GM08714 (cell line): ENCODE measurements around the gene CRYBB3.
"Not testable (repeated sequence)": the region's sequence is repeated elsewhere in the genome, so short reads cannot be mapped to it uniquely, and the experiment has no call there.

Experiments used
- H3K4me3 ChIP-seq: fragments of 200-500 bp; sonication (Bioruptor generic); 2 replicates; pipeline ENCODE4 v1.5.1; 2014; ENCODE audit warnings: mild to moderate bottlenecking, low read length, inconsistent platforms
- ZNF274 ChIP-seq: IDR thresholded peaks from 2 replicates; pipeline ENCODE4 v1.6.1; 2012; ENCODE audit warnings: mild to moderate bottlenecking, low read depth, low read length

CRYBB3 gene

GRCh38 chr22:25183949-25184619 lies 15.6 kb upstream of the CRYBB3 start:
- TF ChIP-seq ZNF274: no peak

GRCh38 chr22:25186140-25186539 lies 13.5 kb upstream of the CRYBB3 start:
- no peak overlapping the region for H3K4me3 ChIP-seq
- no peak for TF ChIP-seq ZNF274

More at GRCh38 chr22:25183949-25184619, 15.6 kb upstream of the CRYBB3 start:
- no peak overlapping the region for H3K4me3 ChIP-seq

GRCh38 chr22:25187469-25187868 lies 12.2 kb upstream of the CRYBB3 start:
- TF ChIP-seq ZNF274: no peak
- H3K4me3 ChIP-seq: no peak overlapping the region

GRCh38 chr22:25192406-25192805 lies 7.3 kb upstream of the CRYBB3 start:
- TF ChIP-seq ZNF274: no peak
- H3K4me3 ChIP-seq: no peak overlapping the region

- TF ChIP-seq ZNF274: no peak
- no peak overlapping the region for H3K4me3 ChIP-seq
Measured at GRCh38 chr22:25193130-25193529, 6.5 kb upstream of the CRYBB3 start.

GRCh38 chr22:25193548-25193947 lies 6.1 kb upstream of the CRYBB3 start:
- TF ChIP-seq ZNF274: no peak
- H3K4me3 ChIP-seq: no peak overlapping the region

- TF ChIP-seq ZNF274: no peak
- H3K4me3 ChIP-seq: no peak overlapping the region
Measured at GRCh38 chr22:25196326-25196725, 3.3 kb upstream of the CRYBB3 start.

GRCh38 chr22:25197340-25197739 lies 2.3 kb upstream of the CRYBB3 start:
- H3K4me3 ChIP-seq: no peak overlapping the region
- TF ChIP-seq ZNF274: no peak

GRCh38 chr22:25200967-25201366 lies 1.3 kb downstream of the CRYBB3 start:
- no peak for TF ChIP-seq ZNF274

DNA sequence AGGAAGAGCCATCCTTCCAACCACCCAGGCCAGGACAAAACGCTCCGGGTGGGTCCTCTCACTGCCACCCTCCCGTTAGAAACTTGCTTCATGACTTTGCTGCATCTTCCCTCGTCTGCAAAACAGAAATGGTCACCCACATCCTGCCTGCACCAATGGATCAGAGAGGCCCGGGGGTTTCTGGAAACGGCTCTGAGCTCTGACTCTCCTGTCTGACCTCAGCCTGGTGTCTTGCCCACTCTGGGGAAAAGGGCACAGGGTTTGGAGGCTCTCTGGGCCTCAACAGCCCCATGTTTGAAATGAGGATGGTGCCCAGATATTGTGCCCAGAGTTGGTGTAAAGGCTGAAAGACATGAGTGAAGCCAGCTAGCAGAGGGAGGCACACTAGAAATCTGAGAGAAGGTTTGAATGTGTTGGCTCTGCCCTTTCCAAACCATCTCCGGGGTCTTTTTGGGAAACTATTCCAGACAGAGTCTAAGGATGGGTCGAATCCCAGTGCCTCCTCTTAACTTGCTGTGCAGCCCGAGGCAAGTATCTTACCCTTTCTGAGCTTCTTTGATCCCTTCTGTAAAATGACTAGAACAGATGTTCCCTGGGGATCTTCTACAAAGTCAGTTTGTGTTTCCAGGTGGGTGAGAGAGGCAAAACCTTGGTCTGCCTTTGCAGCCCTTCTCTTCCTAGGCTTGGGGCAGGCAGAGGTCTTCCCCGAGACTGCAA lies 2.1 kb downstream of the CRYBB3 start:
- no peak overlapping the region for H3K4me3 ChIP-seq
- TF ChIP-seq ZNF274: no peak

More at GRCh38 chr22:25200967-25201366, 1.3 kb downstream of the CRYBB3 start:
- no peak overlapping the region for H3K4me3 ChIP-seq

DNA sequence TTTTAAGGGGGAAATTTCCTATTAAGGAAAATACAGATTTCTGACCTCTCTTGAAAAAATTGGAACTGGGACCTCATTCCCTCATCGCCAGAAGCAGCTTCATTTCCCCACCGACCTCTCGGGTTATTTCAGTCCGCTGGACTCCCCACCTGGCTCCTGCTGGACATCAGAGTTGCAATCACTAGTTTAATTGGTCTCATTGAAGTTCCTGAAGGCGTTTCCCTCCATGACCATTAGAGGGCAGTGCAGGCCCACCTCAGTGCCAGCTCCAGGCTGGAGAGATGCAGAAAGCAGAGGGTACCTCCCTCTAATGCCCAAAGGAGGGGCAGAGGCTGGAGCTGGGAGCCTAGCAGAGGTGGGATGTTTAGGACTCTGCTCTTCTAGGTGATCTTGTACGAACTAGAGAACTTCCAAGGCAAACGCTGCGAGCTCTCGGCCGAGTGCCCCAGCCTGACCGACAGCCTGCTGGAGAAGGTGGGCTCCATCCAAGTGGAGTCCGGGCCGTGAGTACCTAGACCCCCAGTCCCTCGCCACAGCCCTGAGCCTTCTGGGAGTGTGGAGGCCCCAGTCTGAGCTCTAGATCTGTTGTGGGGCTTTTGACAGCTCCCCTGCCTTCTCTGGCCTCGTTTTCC lies 2.7 kb downstream of the CRYBB3 start:
- H3K4me3 ChIP-seq: no peak overlapping the region

GRCh38 chr22:25203082-25203481 lies 3.4 kb downstream of the CRYBB3 start:
- TF ChIP-seq ZNF274: no peak
- H3K4me3 ChIP-seq: no peak overlapping the region

More for the DNA sequence above, 2.7 kb downstream of the CRYBB3 start:
- TF ChIP-seq ZNF274: no peak

DNA sequence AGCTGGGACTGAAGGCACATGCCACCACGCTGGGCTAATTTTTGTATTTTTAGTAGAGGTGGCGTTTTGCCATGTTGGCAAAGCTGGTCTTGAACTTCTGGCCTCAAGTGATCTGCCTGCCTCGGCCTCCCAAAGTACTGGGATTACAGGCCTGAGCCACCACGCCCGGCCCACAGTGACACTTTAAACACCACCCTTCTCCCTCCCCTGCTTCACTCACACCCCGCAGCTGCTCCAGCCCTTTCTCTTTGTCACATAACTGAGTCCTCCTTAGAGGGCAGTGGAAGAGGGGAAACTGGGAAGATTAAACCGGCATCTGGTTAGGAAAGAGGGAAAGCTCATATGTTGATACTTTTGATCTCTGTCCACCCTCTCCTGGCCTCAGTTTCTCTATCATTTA lies 4.9 kb downstream of the CRYBB3 start:
- H3K4me3 ChIP-seq: not testable (repeated sequence)

DNA sequence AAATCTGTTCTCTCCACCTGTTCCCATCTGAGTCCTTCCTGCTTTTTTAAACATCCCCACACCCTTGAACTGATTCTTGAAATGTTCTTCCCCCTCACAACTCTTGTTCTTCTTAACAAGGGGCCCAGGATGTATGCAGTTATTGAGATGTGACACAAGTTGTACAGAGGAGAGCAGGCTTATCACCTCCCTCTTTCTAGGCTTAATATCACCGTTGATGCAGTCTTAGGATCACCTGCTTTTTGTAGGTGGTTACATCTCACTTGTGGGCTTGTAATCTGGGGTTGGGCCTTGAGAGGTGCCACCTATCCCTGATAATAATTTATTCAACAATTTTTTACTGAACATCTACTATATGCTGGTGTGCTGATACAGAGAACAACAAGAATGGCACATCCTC lies 6.2 kb downstream of the CRYBB3 start:
- no peak for TF ChIP-seq ZNF274
- no peak overlapping the region for H3K4me3 ChIP-seq

GRCh38 chr22:25206998-25207397 lies 7.3 kb downstream of the CRYBB3 start:
- no peak overlapping the region for H3K4me3 ChIP-seq
- TF ChIP-seq ZNF274: no peak
